Kidney (tissue), 14 donors: ENCODE data around the gene EML6. TPM values are rescaled to one million over a fixed set of nuclear protein-coding genes. Genes with fewer than 3 reads are reported as not detected.

Experiments used
- DNase-seq, 5 donors: peaks; one replicate each; pipeline ENCODE4 v3.0.0-alpha.2; 2013 to 2020
- FAIRE-seq: peaks from 2 replicates; lab custom pipeline; 2012; peaks lifted over from hg19 to GRCh38; lab: Jason Lieb, UNC
- H3K27ac ChIP-seq, 2 donors: one replicate each; pipeline ENCODE4 v1.7.0; 2013; ENCODE audit warnings: low read depth in 2 of 2, low read length in 2 of 2, inconsistent platforms in 1 of 2
- H3K27me3 ChIP-seq: one replicate; pipeline ENCODE4 v1.7.1; 2013; ENCODE audit warnings: low read length, inconsistent platforms; ENCODE audit not compliant: control insufficient read depth, insufficient read depth
- H3K36me3 ChIP-seq, 3 donors: one replicate each; pipeline versions ENCODE4 v1.7.0 to v1.7.1; 2013; ENCODE audit warnings: low read length in 3 of 3, control low read depth in 1 of 3, inconsistent platforms in 1 of 3; ENCODE audit not compliant: insufficient read depth in 3 of 3, control insufficient read depth in 2 of 3
- H3K4me1 ChIP-seq, 3 donors: one replicate each; pipeline versions ENCODE4 v1.7.0 to v1.7.1; 2013; ENCODE audit warnings: low read length in 3 of 3, inconsistent platforms in 1 of 3, low read depth in 1 of 3; ENCODE audit not compliant: control insufficient read depth in 2 of 3, insufficient read depth in 2 of 3
- H3K4me3 ChIP-seq, 3 donors: one replicate each; pipeline versions ENCODE4 v1.7.0 to v1.8.1; 2013; ENCODE audit warnings: low read length in 3 of 3, control low read depth in 1 of 3, inconsistent platforms in 1 of 3
- H3K9ac ChIP-seq, 3 donors: one replicate each; pipeline versions ENCODE4 v1.7.0 to v1.7.1; 2013; ENCODE audit warnings: low read length in 3 of 3, control low read depth in 1 of 3, inconsistent platforms in 1 of 3
- H3K9me3 ChIP-seq, 3 donors: one replicate each; pipeline versions ENCODE4 v1.7.0 to v1.7.1; 2013; ENCODE audit warnings: low read length in 3 of 3, control low read depth in 1 of 3, inconsistent platforms in 1 of 3; ENCODE audit not compliant: control insufficient read depth in 2 of 3, insufficient read depth in 1 of 3
- CTCF ChIP-seq: IDR thresholded peaks from 3 replicates; pipeline ENCODE4 v1.5.1; 2012; ENCODE audit warnings: mild to moderate bottlenecking, moderate library complexity, borderline replicate concordance; ENCODE audit not compliant: insufficient read depth; ENCODE audit errors: extremely low read depth
- intact Hi-C: fragments of 100-400 bp; cut with DNase I; formaldehyde crosslinking; loops from one replicate; pipeline ENCODE4 v1.11.1; 2022
- polyA plus RNA-seq: library from polyadenylated mRNA; stranded (reverse); fragments of 350-450 nt; fragmentation: Illumina TruSeq; extraction: RNeasy Lipid Tissue Mini Kit (QIAGEN cat#74804); gene quantifications from one replicate; pipeline ENCODE4 v1.2.3, GENCODE V29; 2014; ENCODE audit warnings: low read depth, low replicate concordance; ENCODE audit not compliant: insufficient read depth
- total RNA-seq: library from RNA; stranded (reverse); fragmentation: NEBNext Ultra II Directional; extraction: Animal tissue kit (Norgen Biotek cat#: 25700); gene quantifications from one replicate; pipeline ENCODE4 v1.2.1, GENCODE V29; 2021
- donor health status: control.
- donor health status: control.
- donor health status: control.
- donor health status: control.
- donor health status: control.
- donor health status: DM: yes; HTN: yes; CAD: no.
- donor health status: Normal renal cell carcinoma (clear cell type).

The EML6 gene
- total and polyA plus RNA-seq, 2 donors from 2014 or later = 1.7 to 3.1 TPM

- peaks cover 0 to 2% (median 0%) of the 10 kb centered on the region in 3 donors for H3K4me1 ChIP-seq
- intact Hi-C loops = loop anchor here (10.0 kb wide), 1 partner anchor 180 kb away; no protein-coding TSS in a partner anchor
- H3K4me3 ChIP-seq = no peak overlapping the region
- no peaks in the 10 kb centered on the region for H3K27me3 ChIP-seq
- H3K36me3 ChIP-seq = no peaks in the 10 kb centered on the region
- peak; percentile 57 for TF ChIP-seq CTCF
- H3K9ac ChIP-seq = no peak overlapping the region
- H3K9me3 ChIP-seq = no peaks in the 10 kb centered on the region
- peak in 2 of 5 donors; percentile 78 to 88 for DNase-seq
- peak; percentile 99 for FAIRE-seq
- no peak overlapping the region for H3K27ac ChIP-seq
Observed at GRCh38 chr2:54704688-54705605, 18.5 kb upstream of the EML6 start.

GRCh38 chr2:54706622-54707021 is 16.8 kb upstream of the EML6 start:
- FAIRE-seq (no peak), DNase-seq (no peak)
- Histone ChIP-seq H3K36me3 (no peaks in the 10 kb centered on the region), H3K4me1 (peaks cover 0 to 4% (median 0%) of the 10 kb centered on the region in 3 donors), H3K9ac (no peak overlapping the region), H3K27me3 (no peaks in the 10 kb centered on the region), H3K9me3 (no peaks in the 10 kb centered on the region), H3K4me3 (no peak overlapping the region), H3K27ac (no peak overlapping the region)
- intact Hi-C loops = loop anchor here (10.0 kb wide), 1 partner anchor 182 kb away; no protein-coding TSS in a partner anchor
- no peak for TF ChIP-seq CTCF

- FAIRE-seq = no peak
- no peaks in the 10 kb centered on the region for H3K9me3 ChIP-seq
- H3K4me1 ChIP-seq = peaks cover 0 to 4% (median 0%) of the 10 kb centered on the region in 3 donors
- peak; percentile 70 to 85 (median 72) for DNase-seq
- no peaks in the 10 kb centered on the region for H3K36me3 ChIP-seq
- intact Hi-C loops = loop anchor here (10.0 kb wide), 1 partner anchor 184 kb away; no protein-coding TSS in a partner anchor
- TF ChIP-seq CTCF = no peak
- H3K27ac ChIP-seq = peak overlapping the region; percentile 75 to 79
- no peaks in the 10 kb centered on the region for H3K27me3 ChIP-seq
- H3K9ac ChIP-seq = peak overlapping the region in 2 of 3 donors; percentile 29 to 80
- peak overlapping the region; percentile 24 to 68 (median 67) for H3K4me3 ChIP-seq
Observed at GRCh38 chr2:54708584-54709335, 14.7 kb upstream of the EML6 start.
